ENCODE data around the gene OR5H1.

DNA sequence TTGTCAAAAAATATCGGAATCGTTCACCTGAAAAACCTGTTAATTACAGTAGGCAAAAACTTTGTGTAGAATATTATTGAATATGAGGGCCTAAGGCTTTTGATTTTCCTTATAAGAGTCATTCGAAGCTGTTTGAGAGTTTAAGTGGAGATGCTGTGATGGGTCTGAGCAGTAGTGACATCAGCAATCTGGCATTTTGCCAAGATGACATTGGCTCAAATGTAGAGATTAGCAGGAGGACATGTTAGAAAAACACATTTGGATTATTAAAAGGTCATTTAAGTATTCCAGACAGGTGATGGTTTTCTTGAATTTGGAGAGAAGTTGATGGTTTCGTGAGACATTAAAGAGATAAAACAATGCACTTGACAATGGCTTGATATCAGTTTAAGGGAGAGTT, 30.7 kb upstream of the OR5H1 start:
- TF ChIP-seq POLR2A (IDR thresholded peaks at IDR 0.05; ENCODE audit: low read depth, low read length) = no peak
- no peak for TF ChIP-seq POLR2AphosphoS5 (IDR thresholded peaks at IDR 0.05; ENCODE audit: low read depth, low read length)

All from GM12892 (cell line).